ENCODE measurements around the gene SYNGR3. TPM values are rescaled to one million over a fixed set of nuclear protein-coding genes. Genes with fewer than 3 reads are reported as not detected.
A peak's percentile ranks its signal among the peaks of the same experiment; 100 is the strongest.

SYNGR3 gene
- total and polyA plus RNA-seq, 12 donors: 0.15 to 2.5 (median 0.37) TPM; not detected in 2

- H3K4me3 ChIP-seq: peak overlapping the region; percentile 43 to 78 (median 61)
- intact Hi-C loops (cut with DNase I): loop anchor here in 1 of 10 donors (10.0 kb wide), 1 partner anchor 490 kb away; no protein-coding TSS in a partner anchor
- DNase-seq (peak in 1 of 2 donors; percentile 53), ATAC-seq (no peak)
- H3K9me3 ChIP-seq: no peaks in the 10 kb centered on the region
- no peaks in the 10 kb centered on the region for H3K27me3 ChIP-seq
- peak overlapping the region; percentile 83 to 96 (median 93) for H3K27ac ChIP-seq
- H3K36me3 ChIP-seq: peaks cover 0 to 66% (median 15%) of the 10 kb centered on the region in 9 donors
- H3K4me1 ChIP-seq: peaks cover 41 to 95% (median 81%) of the 10 kb centered on the region in 9 donors
- TF ChIP-seq, protein P1, sequence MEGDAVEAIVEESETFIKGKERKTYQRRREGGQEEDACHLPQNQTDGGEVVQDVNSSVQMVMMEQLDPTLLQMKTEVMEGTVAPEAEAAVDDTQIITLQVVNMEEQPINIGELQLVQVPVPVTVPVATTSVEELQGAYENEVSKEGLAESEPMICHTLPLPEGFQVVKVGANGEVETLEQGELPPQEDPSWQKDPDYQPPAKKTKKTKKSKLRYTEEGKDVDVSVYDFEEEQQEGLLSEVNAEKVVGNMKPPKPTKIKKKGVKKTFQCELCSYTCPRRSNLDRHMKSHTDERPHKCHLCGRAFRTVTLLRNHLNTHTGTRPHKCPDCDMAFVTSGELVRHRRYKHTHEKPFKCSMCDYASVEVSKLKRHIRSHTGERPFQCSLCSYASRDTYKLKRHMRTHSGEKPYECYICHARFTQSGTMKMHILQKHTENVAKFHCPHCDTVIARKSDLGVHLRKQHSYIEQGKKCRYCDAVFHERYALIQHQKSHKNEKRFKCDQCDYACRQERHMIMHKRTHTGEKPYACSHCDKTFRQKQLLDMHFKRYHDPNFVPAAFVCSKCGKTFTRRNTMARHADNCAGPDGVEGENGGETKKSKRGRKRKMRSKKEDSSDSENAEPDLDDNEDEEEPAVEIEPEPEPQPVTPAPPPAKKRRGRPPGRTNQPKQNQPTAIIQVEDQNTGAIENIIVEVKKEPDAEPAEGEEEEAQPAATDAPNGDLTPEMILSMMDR (IDR thresholded peaks at IDR 0.05): no peak
- WGBS, 2 donors: 52 to 59% methylated on average over 15 to 16 of the region's 17 CpGs
These were observed 45.1 kb downstream of the SYNGR3 start for GRCh38 chr16:2034696-2035430.

DNA sequence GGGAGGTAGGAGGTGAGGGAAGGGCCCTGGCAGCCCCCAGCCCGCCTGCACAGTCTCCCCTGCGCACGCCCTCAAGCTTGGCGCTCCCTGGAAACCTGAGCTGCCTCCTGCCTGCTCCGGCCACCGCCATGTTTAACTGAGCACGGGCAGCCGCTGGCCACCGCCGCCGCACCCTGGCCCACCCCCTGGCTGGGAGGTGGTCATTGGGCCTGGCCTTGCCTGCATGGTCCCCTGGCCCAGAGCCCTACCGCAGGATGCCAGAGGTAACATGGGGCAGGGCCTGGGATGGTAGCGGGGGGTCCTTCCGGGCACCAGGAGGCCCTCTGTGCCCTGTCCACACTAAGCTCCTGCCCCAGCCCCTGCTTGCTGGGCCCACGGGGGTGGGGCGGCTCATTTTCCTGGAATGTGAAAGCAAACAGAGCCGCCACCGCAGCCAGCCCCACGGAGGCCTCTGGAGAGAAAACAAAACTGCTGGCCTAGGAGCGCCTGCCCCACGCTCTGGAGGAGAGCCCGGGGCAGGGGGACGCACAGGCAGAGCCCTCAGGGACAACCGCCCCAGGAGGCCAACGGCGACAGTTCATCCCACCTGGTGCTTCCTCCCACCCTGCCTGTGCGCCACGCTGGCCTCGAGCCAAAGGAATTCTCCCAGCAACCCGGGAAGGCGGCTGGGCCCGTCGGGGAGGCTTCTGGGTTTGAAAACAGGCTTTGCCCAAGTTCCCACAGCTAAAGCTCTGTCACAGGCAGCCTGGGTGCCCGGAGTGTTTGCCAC, 45.8 kb downstream of the SYNGR3 start:
- peak in 1 of 2 donors; percentile 74 for DNase-seq
- H3K36me3 ChIP-seq: peaks cover 0 to 59% (median 15%) of the 10 kb centered on the region in 9 donors
- TF ChIP-seq, protein P1 (IDR thresholded peaks at IDR 0.05): no peak
- H3K9me3 ChIP-seq: no peaks in the 10 kb centered on the region
- no peaks in the 10 kb centered on the region for H3K27me3 ChIP-seq
- intact Hi-C loops (cut with DNase I): loop anchor here in 1 of 10 donors (10.0 kb wide), 1 partner anchor 491 kb away; no protein-coding TSS in a partner anchor
- 45 to 53% methylated on average over 32 to 34 of the region's 34 CpGs for WGBS, 2 donors
- H3K4me1 ChIP-seq: peaks cover 46 to 95% (median 86%) of the 10 kb centered on the region in 9 donors
- H3K27ac ChIP-seq: peak overlapping the region; percentile 83 to 96 (median 93)
- peak in 2 of 8 donors; percentile 1 for ATAC-seq
- peak overlapping the region; percentile 43 to 78 (median 61) for H3K4me3 ChIP-seq

GRCh38 chr16:2036200-2036966, 46.6 kb downstream of the SYNGR3 start:
- intact Hi-C loops (cut with DNase I): loop anchor here in 1 of 10 donors (10.0 kb wide), 1 partner anchor 492 kb away; no protein-coding TSS in a partner anchor
- TF ChIP-seq, protein P1 (IDR thresholded peaks at IDR 0.05): no peak
- peaks cover 0 to 55% (median 15%) of the 10 kb centered on the region in 9 donors for H3K36me3 ChIP-seq
- DNase-seq: no peak
- peak overlapping the region; percentile 83 to 96 (median 93) for H3K27ac ChIP-seq
- 72 to 79% methylated on average over 47 of the region's 47 CpGs for WGBS, 2 donors
- ATAC-seq: no peak
- no peaks in the 10 kb centered on the region for H3K9me3 ChIP-seq
- H3K27me3 ChIP-seq: no peaks in the 10 kb centered on the region
- H3K4me1 ChIP-seq: peaks cover 54 to 96% (median 93%) of the 10 kb centered on the region in 9 donors
- H3K4me3 ChIP-seq: peak overlapping the region; percentile 43 to 78 (median 61)
